Upper lobe of right lung (tissue), 1 donor: ENCODE measurements around the gene ABI3. TPM values are rescaled to one million over a fixed set of nuclear protein-coding genes. Genes with fewer than 3 reads are reported as not detected.

Experiments used
- ATAC-seq: fragments of 200-7000 bp; cut with Tn5 transposase; one replicate; pipeline ENCODE4 v1.9.1; 2020; ENCODE audit warnings: mild to moderate bottlenecking, moderate library complexity
- DNase-seq: peaks from one replicate; pipeline ENCODE4 v3.0.0-alpha.2; 2020
- H3K27ac ChIP-seq: fragments of 200-600 bp; one replicate; pipeline ENCODE4 v1.8.0; 2022
- H3K27me3 ChIP-seq: fragments of 200-600 bp; one replicate; pipeline ENCODE4 v1.8.0; 2022; ENCODE audit warnings: mild to moderate bottlenecking
- H3K36me3 ChIP-seq: fragments of 200-600 bp; one replicate; pipeline ENCODE4 v1.8.0; 2022
- H3K4me1 ChIP-seq: fragments of 200-600 bp; one replicate; pipeline ENCODE4 v1.8.0; 2022
- H3K4me3 ChIP-seq: fragments of 200-600 bp; one replicate; pipeline ENCODE4 v1.8.0; 2022; ENCODE audit warnings: mild to moderate bottlenecking
- H3K9me3 ChIP-seq: fragments of 200-600 bp; one replicate; pipeline ENCODE4 v1.8.0; 2022
- intact Hi-C: fragments of 100-400 bp; cut with DNase I; formaldehyde crosslinking; loops from one replicate; pipeline ENCODE4 v1.11.0; 2022
- total RNA-seq: library from RNA; stranded (reverse); fragmentation: NEBNext Ultra II Directional; extraction: Animal tissue kit (Norgen Biotek cat#: 25700); gene quantifications from one replicate; pipeline ENCODE4 v1.2.1, GENCODE V29; 2021
- TF ChIP-seq, protein P1 (sequence below): fragments of 200-600 bp; IDR thresholded peaks from one replicate; pipeline ENCODE4 v1.8.0; 2022; ENCODE audit warnings: antibody characterized with exemption
- donor health status: DM: no; HTN: yes; CAD: no; lungs with severe emphysema.

Gene ABI3
- total RNA-seq, 1 donor from 2014 or later, result 31.5 TPM

DNA sequence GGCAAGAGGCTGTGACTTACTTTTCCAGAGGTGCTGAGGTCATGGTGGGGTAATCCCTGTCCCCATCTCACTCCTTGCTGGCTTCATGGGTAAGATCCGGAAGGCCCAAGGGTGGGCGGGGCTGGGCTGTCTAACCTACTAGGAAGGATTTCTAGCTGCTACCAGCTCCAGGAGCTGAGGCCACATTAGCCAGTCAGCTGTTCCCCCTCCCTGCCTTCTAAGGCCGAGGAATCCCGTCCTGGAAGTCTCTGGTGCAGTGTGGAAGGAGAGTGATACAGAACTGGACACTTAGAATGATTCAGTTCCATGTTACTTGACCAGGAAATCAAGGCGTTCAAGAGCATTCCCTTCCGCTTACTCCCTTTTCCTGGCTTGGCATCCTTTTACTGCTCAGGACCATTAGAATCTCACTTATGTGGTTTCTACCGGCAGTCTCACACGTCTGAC is 9.0 kb upstream of the ABI3 start:
- TF ChIP-seq, protein P1, sequence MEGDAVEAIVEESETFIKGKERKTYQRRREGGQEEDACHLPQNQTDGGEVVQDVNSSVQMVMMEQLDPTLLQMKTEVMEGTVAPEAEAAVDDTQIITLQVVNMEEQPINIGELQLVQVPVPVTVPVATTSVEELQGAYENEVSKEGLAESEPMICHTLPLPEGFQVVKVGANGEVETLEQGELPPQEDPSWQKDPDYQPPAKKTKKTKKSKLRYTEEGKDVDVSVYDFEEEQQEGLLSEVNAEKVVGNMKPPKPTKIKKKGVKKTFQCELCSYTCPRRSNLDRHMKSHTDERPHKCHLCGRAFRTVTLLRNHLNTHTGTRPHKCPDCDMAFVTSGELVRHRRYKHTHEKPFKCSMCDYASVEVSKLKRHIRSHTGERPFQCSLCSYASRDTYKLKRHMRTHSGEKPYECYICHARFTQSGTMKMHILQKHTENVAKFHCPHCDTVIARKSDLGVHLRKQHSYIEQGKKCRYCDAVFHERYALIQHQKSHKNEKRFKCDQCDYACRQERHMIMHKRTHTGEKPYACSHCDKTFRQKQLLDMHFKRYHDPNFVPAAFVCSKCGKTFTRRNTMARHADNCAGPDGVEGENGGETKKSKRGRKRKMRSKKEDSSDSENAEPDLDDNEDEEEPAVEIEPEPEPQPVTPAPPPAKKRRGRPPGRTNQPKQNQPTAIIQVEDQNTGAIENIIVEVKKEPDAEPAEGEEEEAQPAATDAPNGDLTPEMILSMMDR, result no peak
- intact Hi-C loops, result no loop called here

DNA sequence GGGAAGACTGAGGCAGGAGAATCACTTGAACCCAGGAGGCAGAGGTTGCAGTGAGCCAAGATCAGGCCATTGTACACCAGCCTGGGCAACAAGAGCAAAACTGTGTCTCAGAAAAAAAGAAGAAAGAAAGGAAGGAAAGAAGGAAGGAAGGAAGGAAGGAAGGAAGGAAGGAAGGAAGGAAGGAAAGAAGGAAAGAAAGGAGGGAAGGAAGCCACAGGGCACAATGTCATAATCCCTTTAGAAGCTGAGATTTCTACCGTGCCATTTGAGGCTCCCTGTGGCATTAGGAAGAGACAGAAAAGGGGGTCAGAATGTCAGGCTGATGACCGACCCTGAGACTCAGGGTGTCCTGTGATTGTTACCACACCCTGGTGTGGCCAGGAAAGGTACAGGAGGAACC is 6.7 kb upstream of the ABI3 start:
- no peaks in the 10 kb centered on the region for H3K9me3 ChIP-seq

More for the DNA sequence above, 9.0 kb upstream of the ABI3 start:
- no peaks in the 10 kb centered on the region for H3K27me3 ChIP-seq
- no peaks in the 10 kb centered on the region for H3K4me1 ChIP-seq
- H3K9me3 ChIP-seq, result no peaks in the 10 kb centered on the region
- ATAC-seq, result no peak
- DNase-seq, result peak; percentile 26
- H3K4me3 ChIP-seq, result no peak overlapping the region
- H3K36me3 ChIP-seq, result no peaks in the 10 kb centered on the region
- no peak overlapping the region for H3K27ac ChIP-seq

GRCh38 chr17:49204516-49204915 is 6.0 kb upstream of the ABI3 start:
- H3K4me1 ChIP-seq, result peaks cover 3% of the 10 kb centered on the region
- ATAC-seq (no peak), DNase-seq (no peak)
- no peak overlapping the region for H3K27ac ChIP-seq
- H3K4me3 ChIP-seq, result no peak overlapping the region
- no peaks in the 10 kb centered on the region for H3K36me3 ChIP-seq
- no peaks in the 10 kb centered on the region for H3K9me3 ChIP-seq
- peaks cover 5% of the 10 kb centered on the region for H3K27me3 ChIP-seq
- TF ChIP-seq, protein P1, result no peak
- intact Hi-C loops, result no loop called here

More for the DNA sequence above, 6.7 kb upstream of the ABI3 start:
- intact Hi-C loops, result no loop called here
- Histone ChIP-seq H3K4me1 (no peaks in the 10 kb centered on the region), H3K27me3 (no peaks in the 10 kb centered on the region), H3K27ac (no peak overlapping the region), H3K36me3 (no peaks in the 10 kb centered on the region), H3K4me3 (no peak overlapping the region)
- no peak for ATAC-seq
- no peak for DNase-seq
- TF ChIP-seq, protein P1, result no peak

DNA sequence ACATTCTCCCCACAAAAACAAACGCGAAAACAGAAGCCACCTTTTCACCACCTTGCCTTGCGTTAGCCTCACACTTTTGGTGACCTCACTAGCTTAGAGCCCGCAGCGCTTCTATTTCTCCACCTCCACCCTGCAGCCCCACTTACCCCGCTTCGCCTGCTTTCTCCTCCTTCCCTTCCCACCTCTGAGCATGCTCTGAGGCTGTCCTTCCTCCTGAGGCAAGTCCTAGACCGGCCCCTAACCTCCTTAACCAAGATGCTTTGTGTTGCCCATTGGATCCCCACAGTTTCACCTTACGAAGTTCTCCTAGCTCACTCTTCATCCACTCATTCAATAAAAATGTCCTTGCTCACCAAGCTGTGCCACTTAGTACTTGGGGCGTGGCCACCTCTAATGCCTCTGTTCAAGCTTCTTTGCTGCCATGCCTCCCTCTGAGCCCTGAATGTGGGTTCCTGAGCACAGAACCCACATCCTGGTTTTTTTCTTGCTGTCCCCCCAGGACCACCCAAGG is 1.4 kb upstream of the ABI3 start:
- TF ChIP-seq, protein P1, result no peak

DNA sequence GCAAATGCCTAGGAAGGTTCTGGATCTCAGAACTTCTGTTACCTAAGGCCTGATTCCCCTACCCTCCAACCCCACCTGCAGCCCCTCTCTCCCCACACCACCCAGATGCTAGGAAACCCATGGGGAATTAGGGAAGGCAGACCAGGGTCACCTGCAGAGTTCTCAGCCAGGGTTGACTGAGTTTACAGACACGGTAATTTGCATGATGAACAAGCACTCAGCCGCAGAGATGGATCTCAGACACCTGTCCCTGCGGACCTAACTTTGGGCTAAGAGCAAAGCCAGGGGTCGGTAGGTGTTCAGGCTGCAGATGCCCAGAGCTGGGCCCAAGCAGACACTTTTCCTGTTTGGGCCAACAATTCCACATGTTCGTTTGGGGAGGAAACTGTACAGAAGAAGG is 2.9 kb downstream of the ABI3 start:
- no peak for DNase-seq
- no peak for ATAC-seq
- intact Hi-C loops, result no loop called here
- Histone ChIP-seq H3K27ac (peak overlapping the region; percentile 42), H3K9me3 (no peaks in the 10 kb centered on the region), H3K36me3 (no peaks in the 10 kb centered on the region), H3K4me1 (peaks cover 55% of the 10 kb centered on the region), H3K4me3 (peak overlapping the region; percentile 58), H3K27me3 (peaks cover 5% of the 10 kb centered on the region)
- TF ChIP-seq, protein P1, result no peak

More for the DNA sequence above, 1.4 kb upstream of the ABI3 start:
- Histone ChIP-seq H3K4me1 (peaks cover 17% of the 10 kb centered on the region), H3K36me3 (no peaks in the 10 kb centered on the region), H3K9me3 (no peaks in the 10 kb centered on the region), H3K4me3 (peak overlapping the region; percentile 58), H3K27me3 (peaks cover 5% of the 10 kb centered on the region), H3K27ac (peak overlapping the region; percentile 84)
- no peak for DNase-seq
- no peak for ATAC-seq
- intact Hi-C loops, result no loop called here

GRCh38 chr17:49213847-49214246 is 3.3 kb downstream of the ABI3 start:
- intact Hi-C loops, result no loop called here
- peak overlapping the region; percentile 42 for H3K27ac ChIP-seq
- H3K4me3 ChIP-seq, result peak overlapping the region; percentile 58
- H3K4me1 ChIP-seq, result peaks cover 58% of the 10 kb centered on the region
- DNase-seq, result no peak
- H3K36me3 ChIP-seq, result no peaks in the 10 kb centered on the region
- no peak for ATAC-seq
- H3K27me3 ChIP-seq, result peaks cover 5% of the 10 kb centered on the region
- TF ChIP-seq, protein P1, result no peak
- H3K9me3 ChIP-seq, result no peaks in the 10 kb centered on the region
